HK-2 (cell line): Measurements from ENCODE around the gene PDK4.
A peak's percentile ranks its signal among the peaks of the same experiment; 100 is the strongest.

Source experiments
- DNase-seq: peaks from one replicate; pipeline ENCODE4 v3.0.0-alpha.2; 2018; ENCODE audit not compliant: unreplicated experiment

PDK4 gene

GRCh38 chr7:95596198-95597063, at the start of gene PDK4:
PDK4 (minus strand) TSS chr7:95596516; CDS start chr7:95596293, 223 bp downstream.
- DNase-seq: peak; percentile 76

- no peak for DNase-seq
Measured at GRCh38 chr7:95642173-95642572, 45.9 kb upstream of the PDK4 start.

GRCh38 chr7:95636140-95636940, 40.0 kb upstream of the PDK4 start:
- DNase-seq: no peak

- DNase-seq: no peak
Measured at GRCh38 chr7:95632609-95633008, 36.3 kb upstream of the PDK4 start.

GRCh38 chr7:95631527-95631926, 35.2 kb upstream of the PDK4 start:
- DNase-seq: no peak

GRCh38 chr7:95630702-95631458, 34.6 kb upstream of the PDK4 start:
- DNase-seq: no peak

GRCh38 chr7:95628831-95629439, 32.6 kb upstream of the PDK4 start:
- no peak for DNase-seq

GRCh38 chr7:95623788-95624187, 27.5 kb upstream of the PDK4 start:
- no peak for DNase-seq

- DNase-seq: no peak
Measured at GRCh38 chr7:95622859-95623258, 26.5 kb upstream of the PDK4 start.

- DNase-seq: no peak
Measured at GRCh38 chr7:95622001-95622549, 25.8 kb upstream of the PDK4 start.

GRCh38 chr7:95621404-95621803, 25.1 kb upstream of the PDK4 start:
- no peak for DNase-seq

- DNase-seq: no peak
Measured at GRCh38 chr7:95620631-95621030, 24.3 kb upstream of the PDK4 start.

- no peak for DNase-seq
Measured at GRCh38 chr7:95619921-95620320, 23.6 kb upstream of the PDK4 start.

- DNase-seq: no peak
Measured at GRCh38 chr7:95619517-95619916, 23.2 kb upstream of the PDK4 start.

- DNase-seq: no peak
Measured at GRCh38 chr7:95614442-95614940, 18.2 kb upstream of the PDK4 start.

- no peak for DNase-seq
Measured at GRCh38 chr7:95611224-95611623, 14.9 kb upstream of the PDK4 start.

- DNase-seq: no peak
Measured at GRCh38 chr7:95609277-95609971, 13.1 kb upstream of the PDK4 start.

- peak; percentile 79 for DNase-seq
Measured at GRCh38 chr7:95608359-95609173, 12.2 kb upstream of the PDK4 start.

GRCh38 chr7:95607561-95607960, 11.2 kb upstream of the PDK4 start:
- no peak for DNase-seq

- DNase-seq: no peak
Measured at GRCh38 chr7:95605275-95605674, 9.0 kb upstream of the PDK4 start.
